ENCODE data around the gene TMEM8B. TPM values are rescaled to one million over a fixed set of nuclear protein-coding genes. Genes with fewer than 3 reads are reported as not detected.

TMEM8B gene
- total RNA-seq = 10 to 100 TPM; 16.3 to 20.8 TPM
- 10 to 100 TPM in 1 of 2 donors, 1 to 10 TPM in 1; 6.8 to 31.2 TPM for polyA plus RNA-seq
- long read RNA-seq, donor 1, partial matches to known transcripts = 54 of 72 reads
- long read RNA-seq, donor 1, other reads (novel, unspliced or antisense) = 17 of 72 reads
- long read RNA-seq, donor 2, partial matches to known transcripts = 8 of 18 reads
- long read RNA-seq, donor 2, other reads (novel, unspliced or antisense) = 10 of 18 reads

- Histone ChIP-seq H3K9me3 (ENCODE audit: control insufficient read depth, low read length) (no peaks in the 10 kb centered on the region), H3K27ac (ENCODE audit: low read depth in 1 of 2, low read length in 2 of 2) (peak within 1 kb of the TSS; percentile 66 to 87), H3K36me3 (ENCODE audit: control insufficient read depth in 1 of 2, insufficient read depth in 2 of 2, low read length in 1 of 2) (no peaks in the 10 kb centered on the region), H3K27me3 (ENCODE audit: control insufficient read depth in 1 of 2, insufficient read depth in 2 of 2, low read length in 1 of 2) (no peaks in the 10 kb centered on the region), H3K4me3 (ENCODE audit: low read length in 2 of 2) (peak within 1 kb of the TSS; percentile 45 to 46), H3K4me1 (ENCODE audit: control insufficient read depth in 1 of 2, insufficient read depth in 2 of 2, low read length in 2 of 2) (peaks cover 0 to 5% of the 10 kb centered on the region in 2 donors)
- DNase-seq (peak; percentile 98), ATAC-seq (ENCODE audit: low FRiP score) (peak; percentile 92)
- 1 to 4% methylated on average over 20 to 53 of the region's 53 CpGs for WGBS, 2 donors
- intact Hi-C loops (cut with DNase I) = loop anchor here in 1 of 2 donors (5.0 kb wide), 2 partner anchors 37 to 53 kb away; partner anchors contain the start of gene NPR2
Measured at GRCh38 chr9:35829084-35829763, at the start of gene TMEM8B. Gene TMEM8B (plus strand): TSS chr9:35829228. CDS start chr9:35829448, 220 bp downstream.

- Histone ChIP-seq H3K4me1 (ENCODE audit: control insufficient read depth in 1 of 2, insufficient read depth in 2 of 2, low read length in 2 of 2) (no peaks in the 10 kb centered on the region), H3K9me3 (ENCODE audit: control insufficient read depth, low read length) (no peaks in the 10 kb centered on the region), H3K27ac (ENCODE audit: low read depth in 1 of 2, low read length in 2 of 2) (no peak overlapping the region), H3K36me3 (ENCODE audit: control insufficient read depth in 1 of 2, insufficient read depth in 2 of 2, low read length in 1 of 2) (no peaks in the 10 kb centered on the region), H3K4me3 (ENCODE audit: low read length in 2 of 2) (no peak overlapping the region), H3K27me3 (ENCODE audit: control insufficient read depth in 1 of 2, insufficient read depth in 2 of 2, low read length in 1 of 2) (no peaks in the 10 kb centered on the region)
- intact Hi-C loops (cut with DNase I) = no loop called here
- no peak for ATAC-seq (ENCODE audit: low FRiP score)
- no peak for DNase-seq
- WGBS, 2 donors = 84% methylated on average over 2 of the region's 2 CpGs; no CpG with 5 or more reads in 1 of the 2 donors
Measured at GRCh38 chr9:35781066-35781465, 48.0 kb upstream of the TMEM8B start.

- H3K9me3 ChIP-seq (ENCODE audit: control insufficient read depth, low read length) = no peaks in the 10 kb centered on the region
- no peak overlapping the region for H3K4me3 ChIP-seq (ENCODE audit: low read length in 2 of 2)
- ATAC-seq (ENCODE audit: low FRiP score) (no peak), DNase-seq (no peak)
- no peaks in the 10 kb centered on the region for H3K4me1 ChIP-seq (ENCODE audit: control insufficient read depth in 1 of 2, insufficient read depth in 2 of 2, low read length in 2 of 2)
- H3K27ac ChIP-seq (ENCODE audit: low read depth in 1 of 2, low read length in 2 of 2) = no peak overlapping the region
- H3K27me3 ChIP-seq (ENCODE audit: control insufficient read depth in 1 of 2, insufficient read depth in 2 of 2, low read length in 1 of 2) = no peaks in the 10 kb centered on the region
- intact Hi-C loops (cut with DNase I) = no loop called here
- H3K36me3 ChIP-seq (ENCODE audit: control insufficient read depth in 1 of 2, insufficient read depth in 2 of 2, low read length in 1 of 2) = no peaks in the 10 kb centered on the region
Measured at GRCh38 chr9:35783418-35783817, 45.6 kb upstream of the TMEM8B start.

GRCh38 chr9:35789541-35789940, 39.5 kb upstream of the TMEM8B start:
- Histone ChIP-seq H3K36me3 (ENCODE audit: control insufficient read depth in 1 of 2, insufficient read depth in 2 of 2, low read length in 1 of 2) (no peaks in the 10 kb centered on the region), H3K4me3 (ENCODE audit: low read length in 2 of 2) (no peak overlapping the region), H3K4me1 (ENCODE audit: control insufficient read depth in 1 of 2, insufficient read depth in 2 of 2, low read length in 2 of 2) (no peaks in the 10 kb centered on the region), H3K27me3 (ENCODE audit: control insufficient read depth in 1 of 2, insufficient read depth in 2 of 2, low read length in 1 of 2) (no peaks in the 10 kb centered on the region), H3K27ac (ENCODE audit: low read depth in 1 of 2, low read length in 2 of 2) (no peak overlapping the region), H3K9me3 (ENCODE audit: control insufficient read depth, low read length) (no peaks in the 10 kb centered on the region)
- intact Hi-C loops (cut with DNase I) = no loop called here
- WGBS, 2 donors = 93 to 95% methylated on average over 2 of the region's 2 CpGs
- ATAC-seq (ENCODE audit: low FRiP score) (no peak), DNase-seq (no peak)

GRCh38 chr9:35790025-35790384, 39.0 kb upstream of the TMEM8B start:
- ATAC-seq (ENCODE audit: low FRiP score) (no peak), DNase-seq (no peak)
- Histone ChIP-seq H3K27me3 (ENCODE audit: control insufficient read depth in 1 of 2, insufficient read depth in 2 of 2, low read length in 1 of 2) (no peaks in the 10 kb centered on the region), H3K9me3 (ENCODE audit: control insufficient read depth, low read length) (no peaks in the 10 kb centered on the region), H3K4me1 (ENCODE audit: control insufficient read depth in 1 of 2, insufficient read depth in 2 of 2, low read length in 2 of 2) (no peaks in the 10 kb centered on the region), H3K4me3 (ENCODE audit: low read length in 2 of 2) (no peak overlapping the region), H3K36me3 (ENCODE audit: control insufficient read depth in 1 of 2, insufficient read depth in 2 of 2, low read length in 1 of 2) (no peaks in the 10 kb centered on the region), H3K27ac (ENCODE audit: low read depth in 1 of 2, low read length in 2 of 2) (no peak overlapping the region)
- WGBS, 2 donors = 26 to 28% methylated on average over 4 of the region's 4 CpGs
- intact Hi-C loops (cut with DNase I) = loop anchor here (1.0 to 10.0 kb wide), 4 partner anchors 37 to 235 kb away; partner anchors contain the start of genes FAM221B (in 1 of the 2) and TMEM8B (in 1 of the 2)

- no peaks in the 10 kb centered on the region for H3K36me3 ChIP-seq (ENCODE audit: control insufficient read depth in 1 of 2, insufficient read depth in 2 of 2, low read length in 1 of 2)
- no peaks in the 10 kb centered on the region for H3K4me1 ChIP-seq (ENCODE audit: control insufficient read depth in 1 of 2, insufficient read depth in 2 of 2, low read length in 2 of 2)
- ATAC-seq (ENCODE audit: low FRiP score) (peak; percentile 92), DNase-seq (peak; percentile 79 to 82)
- peak overlapping the region; percentile 10 to 15 for H3K27ac ChIP-seq (ENCODE audit: low read depth in 1 of 2, low read length in 2 of 2)
- H3K4me3 ChIP-seq (ENCODE audit: low read length in 2 of 2) = peak overlapping the region; percentile 11 to 32
- H3K27me3 ChIP-seq (ENCODE audit: control insufficient read depth in 1 of 2, insufficient read depth in 2 of 2, low read length in 1 of 2) = no peaks in the 10 kb centered on the region
- intact Hi-C loops (cut with DNase I) = loop anchor here (1.0 to 10.0 kb wide), 4 partner anchors 37 to 234 kb away; partner anchors contain the start of genes FAM221B (in 1 of the 2) and TMEM8B (in 1 of the 2)
- no peaks in the 10 kb centered on the region for H3K9me3 ChIP-seq (ENCODE audit: control insufficient read depth, low read length)
- WGBS, 2 donors = 27% methylated on average over 37 of the region's 37 CpGs
Measured at GRCh38 chr9:35790385-35791296, 38.4 kb upstream of the TMEM8B start.

- H3K36me3 ChIP-seq (ENCODE audit: control insufficient read depth in 1 of 2, insufficient read depth in 2 of 2, low read length in 1 of 2) = no peaks in the 10 kb centered on the region
- no peaks in the 10 kb centered on the region for H3K9me3 ChIP-seq (ENCODE audit: control insufficient read depth, low read length)
- H3K27me3 ChIP-seq (ENCODE audit: control insufficient read depth in 1 of 2, insufficient read depth in 2 of 2, low read length in 1 of 2) = no peaks in the 10 kb centered on the region
- H3K4me3 ChIP-seq (ENCODE audit: low read length in 2 of 2) = peak within 1 kb of the TSS; percentile 11 to 32
- intact Hi-C loops (cut with DNase I) = loop anchor here (5.0 to 10.0 kb wide), 3 partner anchors 36 to 233 kb away; partner anchors contain the start of genes FAM221B (in 1 of the 2) and TMEM8B (in 1 of the 2)
- no peaks in the 10 kb centered on the region for H3K4me1 ChIP-seq (ENCODE audit: control insufficient read depth in 1 of 2, insufficient read depth in 2 of 2, low read length in 2 of 2)
- peak within 1 kb of the TSS; percentile 10 to 15 for H3K27ac ChIP-seq (ENCODE audit: low read depth in 1 of 2, low read length in 2 of 2)
- 2 to 5% methylated on average over 39 to 64 of the region's 64 CpGs for WGBS, 2 donors
- DNase-seq (peak; percentile 56 to 81), ATAC-seq (ENCODE audit: low FRiP score) (peak; percentile 70)
Measured at GRCh38 chr9:35791297-35791921, 37.6 kb upstream of the TMEM8B start, which contains the start of gene NPR2. Gene NPR2 (plus strand): TSS chr9:35791591. CDS start chr9:35792409, 818 bp downstream.

Measured in aorta (tissue), 5 donors.